ENCODE data around the gene CST9. TPM values are rescaled to one million over a fixed set of nuclear protein-coding genes. Genes with fewer than 3 reads are reported as not detected.
A peak's percentile ranks its signal among the peaks of the same experiment; 100 is the strongest.

CST9 gene
- total RNA-seq, 1 experiment from 2014 or later, result not detected

DNA sequence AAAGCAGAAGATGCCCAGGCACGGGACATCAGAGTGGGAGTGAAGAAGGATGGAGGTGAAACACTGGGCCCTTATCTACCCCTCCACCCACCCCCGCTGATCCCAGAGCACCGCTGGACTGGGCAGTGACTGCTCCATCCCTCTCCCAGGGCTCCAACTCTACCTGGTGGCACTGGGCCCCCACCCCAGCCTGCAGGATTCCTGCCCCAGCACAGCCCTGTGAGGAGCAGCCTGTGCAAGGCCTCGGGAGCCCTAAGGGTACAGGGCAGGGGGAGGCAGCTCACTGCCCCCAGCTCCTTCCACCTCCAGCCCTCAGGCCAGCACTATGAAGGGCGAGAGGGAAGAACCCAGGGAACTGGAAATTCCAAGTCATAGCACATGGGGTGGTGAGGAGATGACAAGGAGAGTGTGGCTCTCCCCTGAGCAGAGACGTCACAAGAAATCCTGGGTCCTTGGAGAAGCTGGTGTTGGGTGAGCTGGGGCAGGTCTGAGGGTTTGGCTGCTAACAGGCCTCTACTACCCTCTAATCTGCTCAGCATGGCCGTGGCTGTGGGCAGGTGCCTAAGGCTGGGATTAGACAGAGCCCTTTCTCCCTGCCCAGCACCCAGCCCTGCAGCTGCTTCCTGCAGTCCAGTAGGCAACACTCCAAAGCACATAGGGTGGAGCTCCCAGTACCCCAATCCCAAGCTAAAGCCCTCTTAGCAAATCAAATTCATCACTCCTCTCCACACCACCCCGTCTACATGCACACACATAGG lies 28.5 kb upstream of the CST9 start:
- no peak overlapping the region for H3K14ac ChIP-seq (ENCODE audit: insufficient read depth, low read length)
- no peaks in the 10 kb centered on the region for H3K9me3 ChIP-seq (ENCODE audit: control insufficient read depth, low read depth, low read length)
- no CpG with 5 or more reads among the region's 8 CpGs for WGBS (ENCODE audit: extremely low coverage, insufficient read length, low lambda C conversion rate)
- no peak overlapping the region for H2AFZ ChIP-seq (ENCODE audit: low read length)
- no peak overlapping the region for H2BK15ac ChIP-seq (ENCODE audit: low read depth, low read length)
- peaks cover 17 to 26% of the 10 kb centered on the region in 2 experiments for H3K4me1 Mint-ChIP-seq
- no peak overlapping the region for H3K56ac ChIP-seq (ENCODE audit: insufficient read length, low read depth, low read length)
- peak overlapping the region in 1 of 3 experiments; percentile 2; a peak in 1 of 7 replicates for H3K27ac Mint-ChIP-seq
- no peak overlapping the region for H2AK5ac ChIP-seq (ENCODE audit: insufficient read length, low read length)
- H2BK20ac ChIP-seq (ENCODE audit: low read depth, low read length, poor library complexity, severe bottlenecking), result no peak overlapping the region
- no peaks in the 10 kb centered on the region for H3K79me1 ChIP-seq (ENCODE audit: insufficient read depth, low read depth, low read length, poor library complexity, severe bottlenecking)
- peaks cover 6% of the 10 kb centered on the region for H3K23me2 ChIP-seq (ENCODE audit: insufficient read length, low read depth, low read length, poor library complexity, severe bottlenecking)
- peaks cover 2% of the 10 kb centered on the region; the same call in 1 of the 2 replicates for H3K4me1 ChIP-seq (ENCODE audit: insufficient read depth, low read length)
- no peak overlapping the region for H3K4ac ChIP-seq (ENCODE audit: low read depth, low read length)
- no peak overlapping the region for H2BK12ac ChIP-seq (ENCODE audit: insufficient read length, low read depth, low read length)
- no peaks in the 10 kb centered on the region for H3K27me3 ChIP-seq (ENCODE audit: insufficient read depth, low read length)
- H3K18ac ChIP-seq (ENCODE audit: insufficient read length, low read depth, low read length), result no peak overlapping the region
- DNase-seq, result no peak
- no peaks in the 10 kb centered on the region; a peak in 1 of 5 replicates for H3K9me3 Mint-ChIP-seq
- H3T11ph ChIP-seq (ENCODE audit: low read length), result no peak overlapping the region
- TF ChIP-seq, protein P1, sequence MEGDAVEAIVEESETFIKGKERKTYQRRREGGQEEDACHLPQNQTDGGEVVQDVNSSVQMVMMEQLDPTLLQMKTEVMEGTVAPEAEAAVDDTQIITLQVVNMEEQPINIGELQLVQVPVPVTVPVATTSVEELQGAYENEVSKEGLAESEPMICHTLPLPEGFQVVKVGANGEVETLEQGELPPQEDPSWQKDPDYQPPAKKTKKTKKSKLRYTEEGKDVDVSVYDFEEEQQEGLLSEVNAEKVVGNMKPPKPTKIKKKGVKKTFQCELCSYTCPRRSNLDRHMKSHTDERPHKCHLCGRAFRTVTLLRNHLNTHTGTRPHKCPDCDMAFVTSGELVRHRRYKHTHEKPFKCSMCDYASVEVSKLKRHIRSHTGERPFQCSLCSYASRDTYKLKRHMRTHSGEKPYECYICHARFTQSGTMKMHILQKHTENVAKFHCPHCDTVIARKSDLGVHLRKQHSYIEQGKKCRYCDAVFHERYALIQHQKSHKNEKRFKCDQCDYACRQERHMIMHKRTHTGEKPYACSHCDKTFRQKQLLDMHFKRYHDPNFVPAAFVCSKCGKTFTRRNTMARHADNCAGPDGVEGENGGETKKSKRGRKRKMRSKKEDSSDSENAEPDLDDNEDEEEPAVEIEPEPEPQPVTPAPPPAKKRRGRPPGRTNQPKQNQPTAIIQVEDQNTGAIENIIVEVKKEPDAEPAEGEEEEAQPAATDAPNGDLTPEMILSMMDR (conservative IDR thresholded peaks at IDR 0.05), result no peak
- H3K36me3 Mint-ChIP-seq (ENCODE audit: insufficient read depth in 1 of 3, low read depth in 3 of 3), result peaks cover 0 to 12% (median under 1%) of the 10 kb centered on the region in 3 experiments; a peak in 5 of 7 replicates
- no peak overlapping the region for H4K8ac ChIP-seq (replicated peaks; ENCODE audit: insufficient read length, low read depth, low read length)
- peaks cover 13% of the 10 kb centered on the region for H3K27me3 Mint-ChIP-seq (ENCODE audit: low read depth)
- no peak overlapping the region for H2BK120ac ChIP-seq (ENCODE audit: low read depth, low read length, poor library complexity, severe bottlenecking)
- H3K79me2 ChIP-seq (ENCODE audit: insufficient read depth, low read length), result no peaks in the 10 kb centered on the region
- H3K9ac ChIP-seq (ENCODE audit: extremely low read depth, insufficient read length, low read length), result no peak overlapping the region
- no peak overlapping the region for H3K27ac ChIP-seq (ENCODE audit: insufficient read length, low read depth, low read length)
- no peak overlapping the region for H3K4me2 ChIP-seq (ENCODE audit: insufficient read depth, insufficient read length, low read length)
- no peak overlapping the region for H4K5ac ChIP-seq (ENCODE audit: insufficient read length, low read depth, low read length)
- no peak overlapping the region for H2BK5ac ChIP-seq (ENCODE audit: insufficient read length, low read length)
- H3K4me3 Mint-ChIP-seq, result no peak overlapping the region
- H4K91ac ChIP-seq (ENCODE audit: insufficient read length, low read depth, low read length), result no peak overlapping the region
- no peak overlapping the region for H3K23ac ChIP-seq (ENCODE audit: insufficient read length, low read depth, low read length)
- H4K20me1 ChIP-seq (ENCODE audit: control insufficient read depth, insufficient read depth, insufficient read length), result no peaks in the 10 kb centered on the region
